ENCODE measurements around the gene NCLN.

The NCLN gene

DNA sequence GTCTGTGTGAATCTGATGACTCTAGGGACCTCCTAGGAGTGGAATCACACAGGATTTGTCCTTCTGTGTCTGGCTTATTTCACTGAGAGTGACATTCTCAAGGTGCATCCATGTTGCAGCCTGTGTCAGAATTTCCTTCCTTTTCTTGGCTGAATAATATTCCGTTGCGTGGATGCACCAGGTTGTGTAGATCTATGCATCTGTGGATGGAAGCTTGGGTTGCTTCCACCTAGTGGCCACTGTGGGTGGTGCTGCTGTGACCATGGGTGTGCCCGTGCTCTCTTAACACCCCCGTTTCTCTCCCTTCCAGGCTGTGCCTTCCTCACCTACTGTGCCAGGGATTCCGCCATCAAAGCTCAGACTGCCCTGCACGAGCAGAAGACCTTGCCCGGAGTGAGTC is 64.9 kb downstream of the NCLN start:
- peak; percentile 63 for TF ChIP-seq CTCF (IDR thresholded peaks at IDR 0.05; ENCODE audit: insufficient read depth, low read depth, low read length, missing control alignments)
- DNase-seq (ENCODE audit: low read depth): peak; percentile 43
- no peak overlapping the region for H3K4me3 ChIP-seq (ENCODE audit: low read depth, low read length)

DNA sequence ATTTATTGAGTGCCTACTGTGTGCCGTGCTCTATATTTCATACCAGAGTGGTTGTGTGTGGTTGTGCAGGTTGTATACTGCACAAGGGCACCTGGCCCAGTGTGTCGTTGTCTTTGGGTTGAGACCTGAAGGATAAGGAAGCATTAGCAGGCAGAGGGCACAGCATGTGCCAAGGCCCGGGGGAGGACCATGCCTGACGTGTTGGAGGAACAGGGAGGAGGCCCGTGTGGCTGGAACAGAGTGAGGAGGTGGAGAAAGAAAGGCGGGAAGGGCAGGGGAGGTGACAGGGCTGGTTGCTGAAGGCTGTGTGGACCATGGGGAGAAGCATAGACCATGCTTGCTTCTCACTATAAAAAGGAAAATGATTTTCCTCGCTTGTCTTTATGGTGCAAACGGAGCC is 65.5 kb downstream of the NCLN start:
- no peak for TF ChIP-seq CTCF (IDR thresholded peaks at IDR 0.05; ENCODE audit: insufficient read depth, low read depth, low read length, missing control alignments)
- H3K4me3 ChIP-seq (ENCODE audit: low read depth, low read length): no peak overlapping the region
- DNase-seq (ENCODE audit: low read depth): no peak

- no peak for TF ChIP-seq CTCF (IDR thresholded peaks at IDR 0.05; ENCODE audit: insufficient read depth, low read depth, low read length, missing control alignments)
- no peak overlapping the region for H3K4me3 ChIP-seq (ENCODE audit: low read depth, low read length)
- DNase-seq (ENCODE audit: low read depth): no peak
Measured at GRCh38 chr19:3252650-3253049, 66.9 kb downstream of the NCLN start.

GRCh38 chr19:3253270-3253669 is 67.5 kb downstream of the NCLN start:
- no peak overlapping the region for H3K4me3 ChIP-seq (ENCODE audit: low read depth, low read length)
- DNase-seq (ENCODE audit: low read depth): peak; percentile 15
- TF ChIP-seq CTCF (IDR thresholded peaks at IDR 0.05; ENCODE audit: insufficient read depth, low read depth, low read length, missing control alignments): no peak

GRCh38 chr19:3254520-3254919 is 68.8 kb downstream of the NCLN start:
- no peak for DNase-seq (ENCODE audit: low read depth)
- no peak overlapping the region for H3K4me3 ChIP-seq (ENCODE audit: low read depth, low read length)
- no peak for TF ChIP-seq CTCF (IDR thresholded peaks at IDR 0.05; ENCODE audit: insufficient read depth, low read depth, low read length, missing control alignments)

GRCh38 chr19:3257071-3257470 is 71.3 kb downstream of the NCLN start:
- no peak for DNase-seq (ENCODE audit: low read depth)
- no peak for TF ChIP-seq CTCF (IDR thresholded peaks at IDR 0.05; ENCODE audit: insufficient read depth, low read depth, low read length, missing control alignments)
- H3K4me3 ChIP-seq (ENCODE audit: low read depth, low read length): no peak overlapping the region
